ENCODE results near the gene LUC7L3.

LUC7L3 gene

DNA sequence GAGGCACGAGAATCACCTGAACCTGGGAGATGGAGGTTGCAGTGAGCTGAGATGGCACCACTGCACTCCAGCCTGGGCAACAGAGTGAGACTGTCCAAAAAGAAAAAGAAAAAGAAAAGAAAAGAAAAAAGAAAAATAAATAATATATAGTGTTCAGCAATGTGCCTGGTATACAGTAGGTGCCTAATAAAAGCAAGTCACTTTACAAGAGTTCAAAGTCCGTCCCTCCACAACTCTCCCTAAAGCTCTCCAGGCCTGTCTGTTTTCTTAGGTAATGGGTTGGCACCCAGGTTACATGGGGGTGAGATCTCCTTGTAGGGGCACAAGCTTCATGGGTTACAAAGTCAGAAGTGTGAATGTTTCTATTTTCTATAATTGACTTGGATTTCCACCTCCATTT is 64.5 kb downstream of the LUC7L3 start:
- Histone ChIP-seq H3K4me1 (ENCODE audit: control insufficient read depth in 1 of 2, insufficient read depth in 2 of 2, low read length in 2 of 2) (peaks cover 0 to 4% of the 10 kb centered on the region in 2 donors), H3K9me3 (ENCODE audit: control insufficient read depth in 1 of 2, low read length in 2 of 2) (no peaks in the 10 kb centered on the region), H3K27me3 (ENCODE audit: control insufficient read depth in 1 of 2, insufficient read depth in 2 of 2, low read length in 2 of 2) (no peaks in the 10 kb centered on the region), H3K36me3 (ENCODE audit: control insufficient read depth in 1 of 2, insufficient read depth in 2 of 2, low read length in 2 of 2) (no peaks in the 10 kb centered on the region), H3K9ac (ENCODE audit: low read depth in 1 of 2, low read length in 2 of 2) (no peak overlapping the region), H3K27ac (ENCODE audit: low read depth, low read length) (no peak overlapping the region), H3K4me3 (ENCODE audit: low read depth in 1 of 2, low read length in 2 of 2) (no peak overlapping the region)

DNA sequence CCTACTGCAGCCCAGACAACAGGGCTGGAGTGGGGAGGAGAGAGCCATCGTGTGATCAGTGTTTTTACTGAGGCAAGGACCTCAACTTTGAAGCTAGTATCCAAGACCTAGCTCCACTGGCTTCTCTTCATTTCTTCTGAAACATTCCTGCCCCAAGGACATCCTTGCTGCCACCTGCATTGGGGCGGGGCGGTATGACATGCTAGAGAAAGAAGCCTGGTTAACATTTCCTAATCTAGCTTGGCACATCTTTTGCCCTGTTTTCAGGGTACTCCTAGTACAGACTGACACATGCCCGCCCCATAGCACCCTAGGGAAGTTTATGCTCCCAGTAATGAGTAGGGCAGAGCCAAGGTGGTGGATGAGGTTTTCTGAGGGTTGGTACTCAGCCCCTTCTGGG is 65.7 kb downstream of the LUC7L3 start:
- Histone ChIP-seq H3K36me3 (ENCODE audit: control insufficient read depth in 1 of 2, insufficient read depth in 2 of 2, low read length in 2 of 2) (no peaks in the 10 kb centered on the region), H3K4me3 (ENCODE audit: low read depth in 1 of 2, low read length in 2 of 2) (no peak overlapping the region), H3K27me3 (ENCODE audit: control insufficient read depth in 1 of 2, insufficient read depth in 2 of 2, low read length in 2 of 2) (no peaks in the 10 kb centered on the region), H3K9me3 (ENCODE audit: control insufficient read depth in 1 of 2, low read length in 2 of 2) (no peaks in the 10 kb centered on the region), H3K4me1 (ENCODE audit: control insufficient read depth in 1 of 2, insufficient read depth in 2 of 2, low read length in 2 of 2) (peaks cover 0 to 4% of the 10 kb centered on the region in 2 donors), H3K27ac (ENCODE audit: low read depth, low read length) (no peak overlapping the region), H3K9ac (ENCODE audit: low read depth in 1 of 2, low read length in 2 of 2) (no peak overlapping the region)

DNA sequence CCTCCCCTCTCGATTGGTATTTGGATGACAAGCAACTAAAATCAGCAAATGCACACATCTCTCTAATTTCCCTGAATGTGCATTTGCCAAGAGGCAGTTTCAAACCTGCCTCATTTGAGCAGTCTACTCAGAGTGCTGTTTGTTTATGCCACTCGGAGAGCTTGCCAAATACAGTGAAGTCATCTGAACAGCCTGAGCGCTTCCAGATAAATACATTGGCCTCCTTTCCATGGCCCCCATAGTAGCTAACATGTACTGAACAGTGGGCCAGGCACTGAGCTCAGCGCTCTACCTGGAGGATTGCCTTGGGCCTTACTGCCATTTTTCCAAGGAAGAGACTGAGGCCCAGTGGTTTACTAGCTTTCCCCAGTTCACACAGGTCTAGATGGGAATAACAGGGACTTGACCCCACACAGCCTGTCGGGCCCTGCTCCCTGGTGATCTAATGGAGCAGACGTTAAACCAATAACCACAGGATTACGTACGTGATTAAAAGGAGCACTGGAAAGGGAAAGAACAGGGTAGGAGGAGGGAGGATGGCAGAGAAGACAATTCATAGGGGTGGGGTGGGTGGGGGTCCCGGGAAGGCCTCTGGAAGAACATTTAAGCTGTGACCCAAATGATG is 66.7 kb downstream of the LUC7L3 start:
- Histone ChIP-seq H3K4me1 (ENCODE audit: control insufficient read depth in 1 of 2, insufficient read depth in 2 of 2, low read length in 2 of 2) (peaks cover 0 to 4% of the 10 kb centered on the region in 2 donors), H3K27me3 (ENCODE audit: control insufficient read depth in 1 of 2, insufficient read depth in 2 of 2, low read length in 2 of 2) (no peaks in the 10 kb centered on the region), H3K9me3 (ENCODE audit: control insufficient read depth in 1 of 2, low read length in 2 of 2) (no peaks in the 10 kb centered on the region), H3K36me3 (ENCODE audit: control insufficient read depth in 1 of 2, insufficient read depth in 2 of 2, low read length in 2 of 2) (no peaks in the 10 kb centered on the region), H3K9ac (ENCODE audit: low read depth in 1 of 2, low read length in 2 of 2) (no peak overlapping the region), H3K27ac (ENCODE audit: low read depth, low read length) (no peak overlapping the region), H3K4me3 (ENCODE audit: low read depth in 1 of 2, low read length in 2 of 2) (no peak overlapping the region)

DNA sequence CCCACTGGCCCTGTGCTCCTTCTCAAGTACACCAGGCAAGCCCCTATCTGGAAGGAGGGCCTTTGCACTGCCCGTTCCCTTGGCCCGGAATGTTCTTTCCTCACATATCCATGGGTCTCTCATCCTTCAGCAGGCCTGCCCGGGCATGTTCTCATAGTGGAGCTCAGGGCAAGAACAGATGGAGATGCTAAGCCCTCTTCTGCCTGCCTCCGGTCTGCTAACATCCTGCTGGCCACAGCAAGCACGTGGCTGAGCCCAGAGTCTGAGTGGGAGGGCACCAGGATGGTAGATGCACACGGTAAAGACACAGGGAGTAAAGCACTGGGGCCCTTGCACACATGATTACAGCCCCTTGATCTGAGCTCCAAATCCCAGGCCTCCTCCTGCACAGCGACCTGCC is 67.7 kb downstream of the LUC7L3 start:
- Histone ChIP-seq H3K27ac (ENCODE audit: low read depth, low read length) (no peak overlapping the region), H3K9ac (ENCODE audit: low read depth in 1 of 2, low read length in 2 of 2) (no peak overlapping the region), H3K27me3 (ENCODE audit: control insufficient read depth in 1 of 2, insufficient read depth in 2 of 2, low read length in 2 of 2) (no peaks in the 10 kb centered on the region), H3K4me3 (ENCODE audit: low read depth in 1 of 2, low read length in 2 of 2) (no peak overlapping the region), H3K9me3 (ENCODE audit: control insufficient read depth in 1 of 2, low read length in 2 of 2) (no peaks in the 10 kb centered on the region), H3K36me3 (ENCODE audit: control insufficient read depth in 1 of 2, insufficient read depth in 2 of 2, low read length in 2 of 2) (no peaks in the 10 kb centered on the region), H3K4me1 (ENCODE audit: control insufficient read depth in 1 of 2, insufficient read depth in 2 of 2, low read length in 2 of 2) (peaks cover 0 to 4% of the 10 kb centered on the region in 2 donors)

DNA sequence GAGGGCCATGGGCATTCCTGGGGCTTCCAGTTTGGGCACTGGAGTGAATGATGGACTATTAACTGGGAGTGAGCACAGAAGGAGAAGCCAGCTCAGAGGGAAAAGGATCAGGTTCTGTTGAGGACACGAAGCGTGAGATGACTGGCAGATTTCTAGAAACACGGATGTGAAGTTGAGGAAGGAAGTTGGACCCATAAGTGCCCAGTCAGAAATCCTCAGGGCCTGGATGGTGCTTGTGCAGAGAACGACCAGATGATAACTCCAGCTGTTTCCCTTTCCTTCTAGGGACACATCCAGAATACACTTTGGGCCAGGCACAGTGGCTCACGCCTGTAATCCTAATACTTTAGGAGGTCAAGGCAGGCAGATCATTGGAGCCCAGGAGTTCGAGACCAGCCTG is 71.2 kb downstream of the LUC7L3 start:
- Histone ChIP-seq H3K9me3 (ENCODE audit: control insufficient read depth in 1 of 2, low read length in 2 of 2) (no peaks in the 10 kb centered on the region), H3K27me3 (ENCODE audit: control insufficient read depth in 1 of 2, insufficient read depth in 2 of 2, low read length in 2 of 2) (no peaks in the 10 kb centered on the region), H3K4me1 (ENCODE audit: control insufficient read depth in 1 of 2, insufficient read depth in 2 of 2, low read length in 2 of 2) (peaks cover 0 to 2% of the 10 kb centered on the region in 2 donors), H3K36me3 (ENCODE audit: control insufficient read depth in 1 of 2, insufficient read depth in 2 of 2, low read length in 2 of 2) (no peaks in the 10 kb centered on the region), H3K27ac (ENCODE audit: low read depth, low read length) (no peak overlapping the region), H3K9ac (ENCODE audit: low read depth in 1 of 2, low read length in 2 of 2) (no peak overlapping the region), H3K4me3 (ENCODE audit: low read depth in 1 of 2, low read length in 2 of 2) (no peak overlapping the region)

DNA sequence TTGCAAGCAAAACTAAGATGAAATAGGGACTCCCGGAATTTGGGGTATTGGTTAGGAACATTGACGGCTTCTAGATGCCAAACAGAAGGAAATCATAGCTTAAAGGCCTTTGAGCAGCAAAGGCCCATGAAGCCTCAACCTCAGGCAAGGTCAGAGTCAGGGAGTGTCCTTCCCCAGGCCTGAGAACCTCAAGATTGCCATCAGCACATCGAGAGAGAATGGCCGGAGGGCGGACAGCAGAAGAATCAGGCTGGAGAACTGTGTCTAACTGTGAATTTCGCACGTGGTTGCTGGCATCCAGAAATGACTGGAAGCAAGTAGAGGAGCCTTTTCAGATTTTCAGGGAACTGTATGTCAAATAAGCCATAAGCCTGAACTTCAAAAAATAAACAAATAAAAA is 72.7 kb downstream of the LUC7L3 start:
- no peaks in the 10 kb centered on the region for H3K36me3 ChIP-seq (ENCODE audit: control insufficient read depth in 1 of 2, insufficient read depth in 2 of 2, low read length in 2 of 2)
- no peak overlapping the region for H3K4me3 ChIP-seq (ENCODE audit: low read depth in 1 of 2, low read length in 2 of 2)
- no peaks in the 10 kb centered on the region for H3K4me1 ChIP-seq (ENCODE audit: control insufficient read depth in 1 of 2, insufficient read depth in 2 of 2, low read length in 2 of 2)
- H3K27ac ChIP-seq (ENCODE audit: low read depth, low read length) = no peak overlapping the region
- no peaks in the 10 kb centered on the region for H3K9me3 ChIP-seq (ENCODE audit: control insufficient read depth in 1 of 2, low read length in 2 of 2)
- no peak overlapping the region for H3K9ac ChIP-seq (ENCODE audit: low read depth in 1 of 2, low read length in 2 of 2)
- H3K27me3 ChIP-seq (ENCODE audit: control insufficient read depth in 1 of 2, insufficient read depth in 2 of 2, low read length in 2 of 2) = no peaks in the 10 kb centered on the region

DNA sequence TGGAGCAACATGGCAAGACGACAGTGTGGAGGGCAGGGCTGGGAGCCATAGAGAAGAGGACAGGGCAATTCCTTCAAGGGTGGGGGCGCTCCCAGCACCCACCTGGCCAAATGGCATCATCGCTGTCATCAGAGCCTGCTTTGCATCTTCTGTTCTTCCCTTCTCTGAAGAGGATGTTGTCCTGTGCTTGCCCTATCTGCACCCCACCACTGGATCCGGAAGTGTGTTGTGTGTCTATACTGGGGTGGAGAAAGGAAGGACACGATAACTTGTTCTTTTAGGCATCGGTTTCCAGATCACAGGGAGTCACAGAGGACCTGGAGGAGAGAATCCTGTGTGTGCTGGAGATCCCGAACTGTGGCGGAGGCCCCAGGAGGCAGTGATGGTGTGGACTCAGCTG is 73.6 kb downstream of the LUC7L3 start:
- H3K27me3 ChIP-seq (ENCODE audit: control insufficient read depth in 1 of 2, insufficient read depth in 2 of 2, low read length in 2 of 2) = no peaks in the 10 kb centered on the region
- no peaks in the 10 kb centered on the region for H3K36me3 ChIP-seq (ENCODE audit: control insufficient read depth in 1 of 2, insufficient read depth in 2 of 2, low read length in 2 of 2)

DNA sequence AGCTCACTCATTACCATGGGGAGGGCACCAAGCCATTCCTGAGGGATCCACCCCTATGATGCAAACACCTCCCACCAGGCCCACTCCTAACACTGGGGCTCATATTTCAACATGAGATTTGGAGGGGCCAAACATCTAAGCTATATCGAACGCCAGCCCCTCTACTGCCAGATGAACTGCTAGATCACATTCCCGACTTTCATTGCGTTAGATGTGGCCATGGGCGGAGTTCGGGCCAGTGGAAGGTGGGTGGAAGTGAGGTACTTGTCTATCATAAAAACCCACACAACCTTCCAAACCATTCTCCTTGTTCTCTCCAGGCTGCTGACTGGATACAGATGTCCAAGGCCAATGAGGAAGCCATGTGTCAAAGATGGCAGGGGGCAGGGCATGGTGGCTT is 75.0 kb downstream of the LUC7L3 start:
- H3K4me3 ChIP-seq (ENCODE audit: low read depth in 1 of 2, low read length in 2 of 2) = no peak overlapping the region

More for the DNA sequence above, 73.6 kb downstream of the LUC7L3 start:
- Histone ChIP-seq H3K27ac (ENCODE audit: low read depth, low read length) (no peak overlapping the region), H3K4me1 (ENCODE audit: control insufficient read depth in 1 of 2, insufficient read depth in 2 of 2, low read length in 2 of 2) (no peaks in the 10 kb centered on the region), H3K9me3 (ENCODE audit: control insufficient read depth in 1 of 2, low read length in 2 of 2) (no peaks in the 10 kb centered on the region), H3K9ac (ENCODE audit: low read depth in 1 of 2, low read length in 2 of 2) (no peak overlapping the region), H3K4me3 (ENCODE audit: low read depth in 1 of 2, low read length in 2 of 2) (no peak overlapping the region)

DNA sequence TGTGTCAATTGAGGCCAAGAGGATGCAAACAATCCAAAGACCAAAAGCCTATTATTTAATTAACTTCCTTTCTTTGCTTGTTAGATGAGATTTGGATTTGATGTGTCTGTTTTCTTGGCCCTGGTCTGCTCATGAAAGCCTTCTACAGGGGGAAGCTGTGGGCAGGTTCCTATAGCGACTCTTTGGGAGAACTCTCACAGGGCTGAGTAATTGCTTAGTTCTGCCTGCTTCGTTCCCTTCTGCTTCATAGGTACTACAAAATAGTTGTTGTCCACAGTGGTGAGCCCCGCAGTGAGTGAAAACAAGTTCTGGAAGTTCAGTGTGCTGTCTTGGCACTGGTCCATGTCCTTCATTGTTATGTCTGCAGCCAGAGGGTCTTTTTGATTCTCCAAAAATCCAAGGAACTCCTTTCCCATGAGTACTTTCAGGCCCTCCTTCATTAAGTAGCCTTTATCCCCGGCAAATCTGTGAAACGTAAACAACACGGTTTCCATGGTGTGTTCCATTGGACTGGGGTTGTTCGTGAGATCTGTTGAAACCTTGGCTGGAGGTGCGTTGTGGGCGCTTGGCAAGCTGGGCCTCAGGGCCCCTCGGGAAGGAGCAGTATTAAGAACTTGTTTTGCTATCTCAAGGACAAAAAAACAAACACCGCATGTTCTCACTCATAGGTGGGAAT is 77.9 kb downstream of the LUC7L3 start:
- Histone ChIP-seq H3K36me3 (ENCODE audit: control insufficient read depth in 1 of 2, insufficient read depth in 2 of 2, low read length in 2 of 2) (no peaks in the 10 kb centered on the region), H3K9me3 (ENCODE audit: control insufficient read depth in 1 of 2, low read length in 2 of 2) (no peaks in the 10 kb centered on the region), H3K4me3 (ENCODE audit: low read depth in 1 of 2, low read length in 2 of 2) (no peak overlapping the region), H3K9ac (ENCODE audit: low read depth in 1 of 2, low read length in 2 of 2) (no peak overlapping the region), H3K4me1 (ENCODE audit: control insufficient read depth in 1 of 2, insufficient read depth in 2 of 2, low read length in 2 of 2) (no peaks in the 10 kb centered on the region), H3K27me3 (ENCODE audit: control insufficient read depth in 1 of 2, insufficient read depth in 2 of 2, low read length in 2 of 2) (no peaks in the 10 kb centered on the region), H3K27ac (ENCODE audit: low read depth, low read length) (no peak overlapping the region)

More for the DNA sequence above, 75.0 kb downstream of the LUC7L3 start:
- Histone ChIP-seq H3K36me3 (ENCODE audit: control insufficient read depth in 1 of 2, insufficient read depth in 2 of 2, low read length in 2 of 2) (no peaks in the 10 kb centered on the region), H3K9me3 (ENCODE audit: control insufficient read depth in 1 of 2, low read length in 2 of 2) (no peaks in the 10 kb centered on the region), H3K9ac (ENCODE audit: low read depth in 1 of 2, low read length in 2 of 2) (no peak overlapping the region), H3K27me3 (ENCODE audit: control insufficient read depth in 1 of 2, insufficient read depth in 2 of 2, low read length in 2 of 2) (no peaks in the 10 kb centered on the region), H3K4me1 (ENCODE audit: control insufficient read depth in 1 of 2, insufficient read depth in 2 of 2, low read length in 2 of 2) (no peaks in the 10 kb centered on the region), H3K27ac (ENCODE audit: low read depth, low read length) (no peak overlapping the region)

DNA sequence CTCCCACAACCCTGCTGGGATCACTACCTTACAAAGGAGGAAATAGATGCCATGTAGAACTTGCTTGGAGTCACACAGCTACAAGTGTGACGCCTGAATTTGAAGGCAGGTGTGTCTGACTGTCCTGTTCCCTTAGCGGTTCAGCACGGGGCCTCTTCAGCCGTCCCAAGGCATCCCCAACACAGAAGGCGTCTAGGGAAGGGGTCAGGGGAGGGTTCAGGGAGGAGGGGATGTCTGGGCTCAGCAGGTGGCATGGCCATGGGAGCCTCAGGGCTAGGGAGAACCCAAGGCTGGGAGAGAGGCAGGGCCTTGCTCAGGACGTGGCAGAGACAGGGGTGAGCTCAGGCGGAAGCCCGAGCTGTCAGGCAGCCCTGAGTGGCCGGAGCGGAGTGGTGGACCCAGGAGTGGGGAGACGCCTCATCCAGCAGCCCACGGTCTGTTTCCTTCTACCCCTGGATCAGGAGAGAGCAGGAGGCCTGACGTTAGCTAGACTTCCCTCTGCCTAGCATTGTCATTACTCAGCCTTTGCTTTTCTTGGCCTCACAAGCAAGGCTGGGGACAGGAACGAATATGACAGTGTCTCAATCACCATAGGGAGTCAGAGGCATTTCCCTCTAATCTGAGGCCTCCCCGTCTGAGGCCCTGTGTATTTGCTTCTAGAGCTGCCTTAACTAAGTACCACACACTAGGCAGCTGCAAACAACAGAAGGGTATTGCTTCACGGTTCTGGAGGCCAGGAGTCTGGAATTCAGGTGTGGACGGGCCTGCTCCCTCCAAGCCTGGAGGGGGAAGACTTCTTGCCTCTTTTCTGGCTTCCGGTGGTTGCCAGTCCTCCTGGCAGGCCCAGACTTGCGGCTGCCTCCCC is 79.3 kb downstream of the LUC7L3 start:
- Histone ChIP-seq H3K4me1 (ENCODE audit: control insufficient read depth in 1 of 2, insufficient read depth in 2 of 2, low read length in 2 of 2) (no peaks in the 10 kb centered on the region), H3K27me3 (ENCODE audit: control insufficient read depth in 1 of 2, insufficient read depth in 2 of 2, low read length in 2 of 2) (no peaks in the 10 kb centered on the region), H3K27ac (ENCODE audit: low read depth, low read length) (no peak overlapping the region), H3K4me3 (ENCODE audit: low read depth in 1 of 2, low read length in 2 of 2) (no peak overlapping the region), H3K9me3 (ENCODE audit: control insufficient read depth in 1 of 2, low read length in 2 of 2) (no peaks in the 10 kb centered on the region), H3K9ac (ENCODE audit: low read depth in 1 of 2, low read length in 2 of 2) (no peak overlapping the region), H3K36me3 (ENCODE audit: control insufficient read depth in 1 of 2, insufficient read depth in 2 of 2, low read length in 2 of 2) (no peaks in the 10 kb centered on the region)

All from duodenal mucosa (tissue), 2 donors.